Right cardiac atrium (tissue), 5 donors: ENCODE data around the gene LRG1. TPM values are rescaled to one million over a fixed set of nuclear protein-coding genes. Genes with fewer than 3 reads are reported as not detected.

Experiments
- ATAC-seq, 2 donors: fragments of 200-7000 bp; cut with Tn5 transposase; one replicate each; pipeline versions ENCODE4 v1.8.0 to v1.9.1; 2020; ENCODE audit warnings: moderate library complexity in 2 of 2, mild to moderate bottlenecking in 1 of 2
- DNase-seq, 3 donors: peaks; one replicate each; pipeline ENCODE4 v3.0.0-alpha.2; 2020
- H3K27ac ChIP-seq: one replicate; pipeline ENCODE4 v1.5.1; 2013; ENCODE audit warnings: mild to moderate bottlenecking, low read length, control low read depth, moderate library complexity
- H3K27me3 ChIP-seq: one replicate; pipeline ENCODE4 v1.6.1; 2013; ENCODE audit not compliant: control insufficient read depth, insufficient read depth
- H3K4me1 ChIP-seq: one replicate; pipeline ENCODE4 v1.6.1; 2013; ENCODE audit warnings: low read length; ENCODE audit not compliant: control insufficient read depth, insufficient read depth
- H3K4me3 ChIP-seq: one replicate; pipeline ENCODE4 v1.5.1; 2013; ENCODE audit warnings: low read length, control low read depth
- H3K9me3 ChIP-seq: one replicate; pipeline ENCODE4 v1.6.1; 2013; ENCODE audit warnings: low read length; ENCODE audit not compliant: control insufficient read depth
- WGBS: extraction: QIAGEN DNeasy Blood & Tissue Kit; methylation state at CpG from one replicate; pipeline ENCODE4 v1.1.7; 2013; 5-methylcytosine and 5-hydroxymethylcytosine counted together
- intact Hi-C, 4 donors: fragments of 100-400 bp; cut with DNase I; formaldehyde crosslinking; loops; one replicate each; pipeline versions ENCODE4 v1.11.0 to v1.14.0; 2022 to 2023
- polyA plus RNA-seq: library from polyadenylated mRNA; stranded (reverse); fragments of 200-250 nt; gene quantifications from one replicate; pipeline ENCODE4 v1.2.3, GENCODE V29; 2013
- total RNA-seq, 4 donors: library from RNA; stranded (reverse); fragmentation: NEBNext Ultra II Directional; extraction: Animal tissue kit (Norgen Biotek cat#: 25700); gene quantifications; one replicate each; pipeline ENCODE4 v1.2.1, GENCODE V29; 2021
- donor health status: healthy with polysubstance abuse.
- donor health status: DM: no; HTN: yes; CAD: no.
- donor health status: DM: no; HTN: no; CAD: no.
- donor health status: DM: no; HTN: yes; CAD: no; lungs with severe emphysema.
- donor health status: DM: yes; HTN: yes; CAD: no.

Gene LRG1
- total and polyA plus RNA-seq, 5 donors: 0.20 to 1.1 (median 0.35) TPM

- intact Hi-C loops: no loop called here
- H3K27me3 ChIP-seq: no peaks in the 10 kb centered on the region
- WGBS: 56% methylated on average over 14 of the region's 14 CpGs
- peak overlapping the region; percentile 37 for H3K27ac ChIP-seq
- peak overlapping the region; percentile 25 for H3K4me3 ChIP-seq
- ATAC-seq (peak; percentile 12 to 45), DNase-seq (no peak)
- no peaks in the 10 kb centered on the region for H3K4me1 ChIP-seq
- H3K9me3 ChIP-seq: no peaks in the 10 kb centered on the region
Measured at GRCh38 chr19:4516199-4516938, 23.5 kb downstream of the LRG1 start.

DNA sequence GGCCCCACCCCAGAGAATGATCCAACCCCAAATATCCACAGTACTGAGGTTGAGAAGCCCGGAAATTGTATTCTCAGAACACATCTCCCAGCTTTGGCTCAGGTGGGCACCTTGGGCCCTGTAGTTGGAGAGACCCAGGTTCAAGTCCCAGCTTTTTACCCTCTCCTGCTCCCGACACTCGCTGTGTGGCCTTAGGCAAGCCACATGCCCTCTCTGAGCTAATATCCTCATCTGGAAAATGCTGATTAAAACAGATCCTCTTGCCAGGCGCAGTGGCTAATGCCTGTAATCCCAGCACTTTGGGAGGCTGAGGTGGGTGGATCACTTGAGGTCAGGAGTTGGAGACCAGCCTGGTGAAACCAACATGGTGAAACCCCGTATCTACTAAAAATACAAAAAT is 24.1 kb downstream of the LRG1 start:
- no peak overlapping the region for H3K4me3 ChIP-seq
- no peaks in the 10 kb centered on the region for H3K9me3 ChIP-seq
- H3K27ac ChIP-seq: no peak overlapping the region
- ATAC-seq (no peak), DNase-seq (no peak)
- H3K27me3 ChIP-seq: no peaks in the 10 kb centered on the region
- no peaks in the 10 kb centered on the region for H3K4me1 ChIP-seq
- intact Hi-C loops: no loop called here
- 89% methylated on average over 5 of the region's 5 CpGs for WGBS

GRCh38 chr19:4513248-4513647 is 26.6 kb downstream of the LRG1 start:
- no peaks in the 10 kb centered on the region for H3K4me1 ChIP-seq
- 89% methylated on average over 17 of the region's 17 CpGs for WGBS
- H3K4me3 ChIP-seq: no peak overlapping the region
- H3K27ac ChIP-seq: no peak overlapping the region
- no peaks in the 10 kb centered on the region for H3K9me3 ChIP-seq
- intact Hi-C loops: no loop called here
- no peaks in the 10 kb centered on the region for H3K27me3 ChIP-seq
- ATAC-seq: no peak
- DNase-seq: peak in 2 of 3 donors; percentile 28 to 55

- H3K27me3 ChIP-seq: no peaks in the 10 kb centered on the region
- WGBS: 94% methylated on average over 17 of the region's 17 CpGs
- ATAC-seq: no peak
- no peaks in the 10 kb centered on the region for H3K4me1 ChIP-seq
- H3K27ac ChIP-seq: no peak overlapping the region
- H3K4me3 ChIP-seq: no peak overlapping the region
- DNase-seq: peak in 1 of 3 donors; percentile 26
- no peaks in the 10 kb centered on the region for H3K9me3 ChIP-seq
- intact Hi-C loops: no loop called here
Measured at GRCh38 chr19:4512070-4512469, 27.8 kb downstream of the LRG1 start.

- intact Hi-C loops: no loop called here
- DNase-seq: no peak
- H3K9me3 ChIP-seq: no peaks in the 10 kb centered on the region
- no peak overlapping the region for H3K4me3 ChIP-seq
- no peaks in the 10 kb centered on the region for H3K27me3 ChIP-seq
- peak in 1 of 2 donors; percentile 18 for ATAC-seq
- H3K27ac ChIP-seq: no peak overlapping the region
- 88% methylated on average over 27 of the region's 27 CpGs for WGBS
- H3K4me1 ChIP-seq: no peaks in the 10 kb centered on the region
Measured at GRCh38 chr19:4511300-4512054, 28.4 kb downstream of the LRG1 start.

DNA sequence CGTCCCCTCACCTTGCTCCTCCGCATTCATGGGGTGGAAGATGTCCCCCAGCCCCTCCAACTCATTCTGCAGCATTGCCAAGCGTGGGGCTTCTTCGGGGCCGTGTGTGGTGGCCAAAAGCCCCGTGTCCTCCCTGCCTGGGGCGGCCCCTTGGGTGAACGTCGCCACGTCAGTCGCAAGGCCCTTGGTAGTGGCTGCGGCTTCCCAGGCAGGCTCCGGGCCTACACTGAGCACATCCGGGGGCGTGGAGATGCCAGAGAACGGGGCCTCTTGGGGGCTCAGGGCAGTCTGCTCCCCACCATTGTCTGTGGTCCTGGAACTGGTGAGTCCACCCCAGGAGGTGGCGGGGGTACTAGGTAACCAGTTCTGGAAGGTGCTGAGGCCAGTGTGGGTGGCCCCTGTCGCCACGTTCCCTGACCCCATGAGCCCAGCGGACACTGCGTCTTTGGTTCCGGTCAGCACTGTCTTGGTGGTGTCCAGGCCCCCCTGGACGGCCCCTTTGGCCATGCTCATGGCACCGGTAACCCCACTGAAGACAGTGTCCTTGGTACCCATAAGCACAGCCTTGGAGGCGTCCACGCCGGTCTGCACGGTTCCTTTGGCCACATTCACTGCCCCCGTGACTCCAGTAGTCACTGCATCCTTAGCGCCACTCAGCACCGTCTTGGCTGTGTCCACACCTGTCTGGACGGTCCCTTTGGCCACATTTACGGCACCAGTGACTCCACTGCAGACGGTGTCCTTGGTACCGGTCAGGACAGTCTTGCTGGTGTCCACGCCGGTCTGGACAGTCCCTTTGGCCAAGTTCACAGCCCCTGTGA is 29.2 kb downstream of the LRG1 start:
- Histone ChIP-seq H3K4me1 (no peaks in the 10 kb centered on the region), H3K4me3 (no peak overlapping the region), H3K27me3 (no peaks in the 10 kb centered on the region), H3K9me3 (no peaks in the 10 kb centered on the region), H3K27ac (no peak overlapping the region)
- peak in 1 of 3 donors; percentile 24 for DNase-seq
- intact Hi-C loops: no loop called here
- WGBS: 86% methylated on average over 37 of the region's 37 CpGs
- ATAC-seq: peak; percentile 3 to 7

- H3K4me3 ChIP-seq: no peak overlapping the region
- H3K4me1 ChIP-seq: no peaks in the 10 kb centered on the region
- H3K27ac ChIP-seq: no peak overlapping the region
- ATAC-seq: no peak
- WGBS: 89% methylated on average over 21 of the region's 21 CpGs
- DNase-seq: no peak
- intact Hi-C loops: no loop called here
- no peaks in the 10 kb centered on the region for H3K9me3 ChIP-seq
- H3K27me3 ChIP-seq: no peaks in the 10 kb centered on the region
Measured at GRCh38 chr19:4508698-4509097, 31.1 kb downstream of the LRG1 start.

- ATAC-seq (no peak), DNase-seq (no peak)
- intact Hi-C loops: no loop called here
- no peaks in the 10 kb centered on the region for H3K27me3 ChIP-seq
- H3K4me1 ChIP-seq: no peaks in the 10 kb centered on the region
- no peak overlapping the region for H3K27ac ChIP-seq
- no peak overlapping the region for H3K4me3 ChIP-seq
- WGBS: 75% methylated on average over 17 of the region's 17 CpGs
- H3K9me3 ChIP-seq: no peaks in the 10 kb centered on the region
Measured at GRCh38 chr19:4507804-4508203, 32.0 kb downstream of the LRG1 start.

DNA sequence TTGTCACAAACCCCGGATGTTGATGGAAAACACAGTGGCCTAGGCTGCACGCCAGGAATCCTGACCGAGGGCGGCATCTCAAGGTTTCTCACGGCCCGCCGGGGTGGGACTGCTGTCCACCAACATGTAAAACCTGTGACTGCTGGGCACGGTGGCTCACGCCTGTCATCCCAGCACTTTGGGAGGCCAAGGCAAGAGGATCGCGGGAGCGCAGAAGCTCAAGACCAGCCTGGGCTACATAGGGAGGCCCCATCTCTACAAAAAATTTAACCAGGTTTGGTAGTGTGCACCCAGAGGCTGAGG is 32.7 kb downstream of the LRG1 start:
- Histone ChIP-seq H3K27me3 (no peaks in the 10 kb centered on the region), H3K4me1 (no peaks in the 10 kb centered on the region), H3K4me3 (no peak overlapping the region), H3K27ac (no peak overlapping the region), H3K9me3 (no peaks in the 10 kb centered on the region)
- 75% methylated on average over 12 of the region's 12 CpGs for WGBS
- no peak for DNase-seq
- intact Hi-C loops: no loop called here
- ATAC-seq: no peak

DNA sequence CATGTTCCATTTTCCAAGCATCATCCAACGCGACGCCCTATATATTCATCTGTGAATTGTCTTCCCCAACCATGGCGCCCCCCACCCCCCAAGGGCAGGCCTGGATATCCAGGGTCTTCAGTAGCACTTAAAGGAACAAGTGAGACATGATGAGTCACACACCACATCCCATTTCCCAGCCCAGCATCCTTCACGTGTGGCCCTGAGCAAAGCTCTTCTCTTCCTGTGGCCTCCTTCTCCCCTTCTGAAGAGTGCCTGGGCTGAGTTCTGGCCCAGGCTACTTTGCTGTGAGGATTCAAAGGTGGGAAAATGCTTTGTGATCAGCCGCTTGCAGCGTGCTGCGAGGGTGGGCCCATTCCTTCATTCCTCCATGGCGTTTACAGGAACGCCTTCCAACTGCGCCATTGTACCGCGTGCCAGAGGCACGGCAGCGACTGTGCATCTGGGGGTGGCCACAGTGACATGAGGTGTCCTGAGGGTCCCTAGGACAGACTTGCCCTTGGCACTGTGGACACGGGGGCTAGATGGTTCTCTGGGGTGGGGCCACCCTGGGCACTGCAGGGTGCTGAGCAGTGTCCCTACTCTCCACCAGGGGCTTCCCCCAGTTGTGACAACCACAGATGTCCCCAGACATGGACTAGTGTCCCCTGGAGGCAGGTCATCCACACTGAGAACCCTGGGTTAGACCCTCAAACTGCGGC is 33.2 kb downstream of the LRG1 start:
- ATAC-seq: no peak
- no peaks in the 10 kb centered on the region for H3K9me3 ChIP-seq
- no peaks in the 10 kb centered on the region for H3K27me3 ChIP-seq
- 85% methylated on average over 17 of the region's 17 CpGs for WGBS
- DNase-seq: no peak
- H3K4me1 ChIP-seq: no peaks in the 10 kb centered on the region
- intact Hi-C loops: no loop called here
- H3K27ac ChIP-seq: no peak overlapping the region
- H3K4me3 ChIP-seq: no peak overlapping the region
